Activated T-cell treated with anti-CD3 and anti-CD28 coated beads, Interleukin-2, amount 50 U/mL, for 1 hour (primary cell): ENCODE results near the gene ASIC2.

Experiments used
- DNase-seq: peaks from one replicate; pipeline ENCODE4 v3.0.0-alpha.2; 2020

The ASIC2 gene

DNA sequence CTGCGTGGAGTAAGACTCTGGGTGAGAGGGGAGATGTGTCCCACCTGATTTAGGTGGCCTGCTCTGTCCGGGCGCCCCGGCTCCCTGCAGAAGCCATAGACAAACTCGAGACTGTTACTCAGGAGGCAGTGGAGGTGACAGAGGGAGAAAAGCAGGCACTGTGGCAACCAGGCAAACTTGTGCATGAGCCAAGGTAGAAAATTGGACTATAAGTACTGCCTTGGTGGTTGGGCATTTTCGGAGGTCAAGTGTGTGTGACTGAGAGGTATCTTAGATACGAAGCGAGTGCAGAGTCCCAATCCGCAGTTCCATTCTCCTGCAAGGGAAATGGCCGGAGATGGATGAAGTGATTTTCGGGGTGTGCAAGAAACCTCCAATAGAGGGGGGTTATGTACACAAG is 328.6 kb downstream of the ASIC2 start:
- no peak for DNase-seq
